Parathyroid adenoma (tissue), 2 donors: ENCODE data around the gene IRF4.
"Not testable (repeated sequence)": the region's sequence is repeated elsewhere in the genome, so short reads cannot be mapped to it uniquely, and the experiment has no call there.

ENCODE experiments used
- H2AFZ ChIP-seq: fragments of 300-600 bp; sonication (generic); one replicate; pipeline ENCODE4 v1.7.0; 2017; ENCODE audit warnings: antibody characterized with exemption, mild to moderate bottlenecking
- H3K27ac ChIP-seq: fragments of 300-600 bp; sonication (generic); one replicate; pipeline ENCODE4 v1.7.0; 2017
- H3K27me3 ChIP-seq: fragments of 300-600 bp; sonication (generic); one replicate; pipeline ENCODE4 v1.7.0; 2017; ENCODE audit warnings: low read length; ENCODE audit not compliant: control insufficient read depth, insufficient read depth
- H3K36me3 ChIP-seq: fragments of 300-600 bp; sonication (generic); one replicate; pipeline ENCODE4 v1.7.0; 2017; ENCODE audit warnings: low read length; ENCODE audit not compliant: control insufficient read depth, insufficient read depth
- H3K4me1 ChIP-seq: fragments of 300-600 bp; sonication (generic); one replicate; pipeline ENCODE4 v1.7.0; 2017; ENCODE audit warnings: control low read depth
- H3K4me2 ChIP-seq: fragments of 300-600 bp; sonication (generic); one replicate; pipeline ENCODE4 v1.7.0; 2017; ENCODE audit warnings: low read length
- H3K4me3 ChIP-seq: fragments of 300-600 bp; sonication (generic); one replicate; pipeline ENCODE4 v1.7.0; 2017; ENCODE audit warnings: low read depth, low read length
- H3K79me2 ChIP-seq: fragments of 300-600 bp; sonication (generic); one replicate; pipeline ENCODE4 v1.7.0; 2017; ENCODE audit warnings: control low read depth
- H3K9ac ChIP-seq: fragments of 300-600 bp; sonication (generic); one replicate; pipeline ENCODE4 v1.7.0; 2017; ENCODE audit warnings: mild to moderate bottlenecking
- H3K9me3 ChIP-seq: fragments of 300-600 bp; sonication (generic); one replicate; pipeline ENCODE4 v1.7.0; 2017; ENCODE audit warnings: low read length; ENCODE audit not compliant: control insufficient read depth
- TF ChIP-seq, protein P1 (sequence below): fragments of 300-600 bp; sonication (generic); IDR thresholded peaks from one replicate; pipeline ENCODE4 v1.7.0; 2017; ENCODE audit warnings: antibody characterized with exemption, mild to moderate bottlenecking
- donor health status: primary hyperparathyroidism.

IRF4 gene

DNA sequence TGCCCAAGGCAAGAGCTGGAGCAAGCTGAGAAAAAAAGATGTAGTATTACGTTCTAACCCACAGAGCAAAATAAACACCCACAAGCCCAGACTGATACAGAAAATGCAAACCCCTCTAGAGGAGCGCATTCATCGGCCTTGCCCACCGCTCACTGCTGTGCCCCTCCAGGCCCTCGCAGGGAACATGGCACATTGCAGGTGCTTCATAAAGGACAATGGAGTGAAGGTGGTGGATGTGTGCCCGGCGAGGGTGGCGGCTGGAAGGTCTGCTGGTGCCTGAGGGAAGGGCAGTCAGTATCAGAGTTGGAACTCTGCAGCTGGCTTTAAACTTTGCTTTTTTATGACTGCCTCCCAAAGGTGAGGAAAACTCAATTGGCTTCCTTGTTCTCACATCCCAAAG, 18.5 kb upstream of the IRF4 start:
- Histone ChIP-seq H3K36me3 (no peaks in the 10 kb centered on the region), H3K9ac (no peak overlapping the region), H2AFZ (no peak overlapping the region), H3K27ac (no peak overlapping the region), H3K79me2 (no peaks in the 10 kb centered on the region), H3K27me3 (peaks cover 5% of the 10 kb centered on the region), H3K9me3 (no peaks in the 10 kb centered on the region), H3K4me3 (no peak overlapping the region), H3K4me1 (no peaks in the 10 kb centered on the region), H3K4me2 (no peak overlapping the region)
- TF ChIP-seq, protein P1, sequence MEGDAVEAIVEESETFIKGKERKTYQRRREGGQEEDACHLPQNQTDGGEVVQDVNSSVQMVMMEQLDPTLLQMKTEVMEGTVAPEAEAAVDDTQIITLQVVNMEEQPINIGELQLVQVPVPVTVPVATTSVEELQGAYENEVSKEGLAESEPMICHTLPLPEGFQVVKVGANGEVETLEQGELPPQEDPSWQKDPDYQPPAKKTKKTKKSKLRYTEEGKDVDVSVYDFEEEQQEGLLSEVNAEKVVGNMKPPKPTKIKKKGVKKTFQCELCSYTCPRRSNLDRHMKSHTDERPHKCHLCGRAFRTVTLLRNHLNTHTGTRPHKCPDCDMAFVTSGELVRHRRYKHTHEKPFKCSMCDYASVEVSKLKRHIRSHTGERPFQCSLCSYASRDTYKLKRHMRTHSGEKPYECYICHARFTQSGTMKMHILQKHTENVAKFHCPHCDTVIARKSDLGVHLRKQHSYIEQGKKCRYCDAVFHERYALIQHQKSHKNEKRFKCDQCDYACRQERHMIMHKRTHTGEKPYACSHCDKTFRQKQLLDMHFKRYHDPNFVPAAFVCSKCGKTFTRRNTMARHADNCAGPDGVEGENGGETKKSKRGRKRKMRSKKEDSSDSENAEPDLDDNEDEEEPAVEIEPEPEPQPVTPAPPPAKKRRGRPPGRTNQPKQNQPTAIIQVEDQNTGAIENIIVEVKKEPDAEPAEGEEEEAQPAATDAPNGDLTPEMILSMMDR, result no peak

DNA sequence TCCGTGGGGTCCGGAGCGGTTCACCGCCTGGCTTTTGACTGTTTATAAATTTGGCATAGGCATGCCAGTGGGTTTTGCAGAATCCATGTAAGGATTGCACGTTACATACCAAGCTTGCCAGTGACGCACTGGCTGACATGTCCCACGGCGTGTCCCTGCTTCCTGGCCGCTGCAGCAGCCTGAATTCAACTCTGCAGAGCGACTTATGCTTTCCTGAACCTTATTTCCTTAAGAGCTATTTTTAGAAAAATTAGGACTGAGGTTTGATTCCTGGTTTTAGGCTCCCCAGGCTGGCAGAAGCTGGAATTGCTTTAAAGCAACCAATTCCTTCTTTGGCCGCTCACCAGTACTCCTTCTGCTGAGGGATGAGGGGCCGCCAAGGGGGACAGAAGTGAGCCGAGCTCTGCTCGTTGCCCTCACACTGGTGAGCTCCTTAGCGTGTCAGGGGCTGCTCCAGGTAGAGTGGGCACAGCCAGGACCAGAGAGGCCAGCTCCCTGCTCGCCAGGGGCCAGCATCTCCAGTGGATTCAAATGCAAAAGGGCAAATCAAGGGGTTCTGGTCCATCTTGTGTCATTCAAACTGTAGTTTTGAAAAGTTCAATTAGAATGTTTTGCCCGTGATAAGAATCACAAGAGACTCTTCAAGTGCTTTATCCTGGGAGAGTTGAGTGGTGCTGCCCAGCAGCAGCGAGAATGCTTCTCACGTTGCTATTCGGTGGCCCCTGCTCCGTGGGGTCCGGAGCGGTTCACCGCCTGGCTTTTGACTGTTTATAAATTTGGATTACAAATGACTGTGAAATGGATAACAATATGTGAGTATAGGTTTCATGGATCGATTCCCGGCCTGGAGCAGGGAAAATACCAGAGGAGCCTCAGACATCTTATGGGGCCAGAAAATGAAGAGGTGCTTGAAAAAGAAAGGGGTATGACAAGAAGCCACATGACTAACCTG, 17.5 kb upstream of the IRF4 start:
- Histone ChIP-seq H3K4me1 (no peaks in the 10 kb centered on the region), H3K9me3 (no peaks in the 10 kb centered on the region), H3K36me3 (no peaks in the 10 kb centered on the region), H3K27ac (no peak overlapping the region), H3K4me2 (no peak overlapping the region), H2AFZ (no peak overlapping the region), H3K27me3 (peaks cover 5% of the 10 kb centered on the region), H3K9ac (no peak overlapping the region), H3K79me2 (no peaks in the 10 kb centered on the region), H3K4me3 (no peak overlapping the region)
- TF ChIP-seq, protein P1, result no peak

DNA sequence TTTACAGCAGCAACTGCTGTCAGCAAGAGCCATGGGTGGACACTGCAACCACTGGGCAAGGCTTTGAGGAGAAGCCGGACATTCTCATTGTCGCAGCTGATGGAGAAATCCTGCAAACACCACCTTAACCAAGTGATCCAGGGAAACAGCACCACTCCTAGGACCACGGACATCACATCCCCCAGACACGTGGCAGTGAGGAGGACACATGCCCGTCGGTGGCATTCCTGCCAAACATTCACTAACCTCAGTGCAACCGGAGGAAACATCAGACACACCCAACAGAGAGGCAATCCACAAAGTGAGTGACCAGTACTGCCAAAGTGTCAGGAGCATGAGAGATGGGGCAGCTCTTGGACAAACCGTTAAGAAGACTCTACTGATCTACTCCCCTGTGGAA, 16.6 kb upstream of the IRF4 start:
- H3K4me1 ChIP-seq, result no peaks in the 10 kb centered on the region
- no peaks in the 10 kb centered on the region for H3K9me3 ChIP-seq
- no peak overlapping the region for H3K4me3 ChIP-seq
- no peaks in the 10 kb centered on the region for H3K36me3 ChIP-seq
- no peaks in the 10 kb centered on the region for H3K79me2 ChIP-seq
- no peak overlapping the region for H3K27ac ChIP-seq
- peaks cover under 1% of the 10 kb centered on the region for H3K27me3 ChIP-seq
- H3K4me2 ChIP-seq, result no peak overlapping the region
- no peak overlapping the region for H3K9ac ChIP-seq
- no peak overlapping the region for H2AFZ ChIP-seq
- TF ChIP-seq, protein P1, result no peak

DNA sequence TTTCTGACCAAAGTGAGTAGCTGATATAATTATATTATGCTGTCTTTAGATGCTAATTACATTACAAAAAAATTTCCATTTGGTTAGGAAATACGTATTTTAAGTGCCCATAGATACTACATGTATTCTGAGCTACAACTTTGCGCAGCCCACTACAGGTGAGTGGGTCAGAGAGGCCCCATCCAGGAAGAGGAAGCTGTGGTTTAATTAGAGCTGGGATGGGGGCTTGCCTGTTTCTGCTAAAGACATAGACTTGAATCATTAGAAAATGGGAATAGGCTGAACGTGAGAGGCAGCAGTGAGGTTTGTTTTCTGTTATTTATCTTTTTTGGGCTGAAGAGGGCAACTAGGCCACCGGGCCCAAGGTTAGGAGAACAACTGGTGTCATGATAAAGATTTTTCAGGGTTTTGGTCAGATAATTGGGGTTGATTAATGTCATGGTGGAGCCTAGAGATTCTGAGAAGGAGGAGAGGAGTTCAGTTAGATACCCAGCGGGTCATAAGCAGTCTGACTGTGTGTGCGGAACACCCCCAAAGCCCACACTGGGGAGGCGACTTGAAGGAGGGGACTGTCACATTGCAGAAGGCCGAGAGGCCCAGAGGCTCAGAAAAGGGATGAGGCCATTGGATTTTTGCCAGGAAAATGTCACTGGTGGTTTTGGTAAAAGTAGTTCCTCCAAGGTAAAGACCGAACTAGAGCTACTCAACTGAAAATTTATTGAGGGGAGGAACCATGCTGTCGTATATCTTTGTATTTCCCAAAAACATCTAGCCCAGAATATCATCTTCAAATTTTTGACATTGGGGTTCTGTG, 14.5 kb upstream of the IRF4 start:
- no peaks in the 10 kb centered on the region for H3K36me3 ChIP-seq
- no peak overlapping the region for H2AFZ ChIP-seq
- no peak overlapping the region for H3K4me3 ChIP-seq
- H3K9me3 ChIP-seq, result no peaks in the 10 kb centered on the region
- TF ChIP-seq, protein P1, result no peak
- H3K9ac ChIP-seq, result no peak overlapping the region
- no peaks in the 10 kb centered on the region for H3K4me1 ChIP-seq
- no peak overlapping the region for H3K27ac ChIP-seq
- H3K4me2 ChIP-seq, result no peak overlapping the region
- H3K27me3 ChIP-seq, result no peaks in the 10 kb centered on the region
- H3K79me2 ChIP-seq, result no peaks in the 10 kb centered on the region

DNA sequence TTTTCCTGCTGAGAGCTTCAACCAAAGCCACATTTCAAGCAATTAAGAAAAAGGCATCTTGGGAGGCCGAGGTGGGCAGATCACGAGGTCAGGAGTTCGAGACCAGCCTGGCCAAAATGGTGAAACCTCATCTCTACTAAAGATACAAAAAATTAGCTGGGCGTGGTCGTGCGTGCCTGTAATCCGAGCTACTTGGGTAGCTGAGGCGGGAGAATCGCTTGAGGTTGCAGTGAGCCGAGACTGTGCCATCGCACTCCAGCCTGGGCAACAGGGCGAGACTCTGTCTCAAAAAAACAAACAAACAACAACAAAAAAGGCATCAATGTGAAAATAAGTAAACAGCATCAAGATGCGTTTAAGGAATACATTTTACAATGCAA, 13.9 kb upstream of the IRF4 start:
- H2AFZ ChIP-seq, H3K9ac ChIP-seq, H3K9me3 ChIP-seq, H3K4me2 ChIP-seq, H3K79me2 ChIP-seq, H3K27ac ChIP-seq, H3K4me3 ChIP-seq, H3K4me1 ChIP-seq, H3K36me3 ChIP-seq, H3K27me3 ChIP-seq: not testable (repeated sequence)
